ENCODE measurements around the gene CDK17. TPM values are rescaled to one million over a fixed set of nuclear protein-coding genes. Genes with fewer than 3 reads are reported as not detected.

CDK17 gene
- total and polyA plus RNA-seq, 2 of the 8 experiments (the other 6 are each of a cell fraction or from before 2014, with no cell fraction given): 5.8 to 20.0 TPM

GRCh38 chr12:96244826-96245225 lies 155.4 kb downstream of the CDK17 start:
- no peak overlapping the region for H2BK12ac ChIP-seq (ENCODE audit: low read depth, low read length)
- H3K56ac ChIP-seq (replicated peaks; ENCODE audit: insufficient read length, low read depth, low read length): no peak overlapping the region
- no peak overlapping the region for H3K27ac ChIP-seq (ENCODE audit: low read depth, low read length)
- no peak overlapping the region for H2AFZ ChIP-seq (ENCODE audit: low read length)
- H2BK120ac ChIP-seq (replicated peaks; ENCODE audit: low read depth, low read length): no peak overlapping the region
- FAIRE-seq (no peak), DNase-seq (ENCODE audit: low read depth in 1 of 2, low spot score in 2 of 2) (no peak)
- H2BK20ac ChIP-seq (ENCODE audit: low read length): no peak overlapping the region
- no peaks in the 10 kb centered on the region for H3K9me3 ChIP-seq (ENCODE audit: insufficient read depth in 2 of 2, low read depth in 1 of 2, low read length in 1 of 2)
- CTCF ChIA-PET (ENCODE audit: partially characterized antibody): interaction anchor here (0.8 to 0.9 kb wide), 2 partner anchors 9 to 16 kb away, joined by 3 read pairs; no protein-coding TSS in a partner anchor
- H3K4me2 ChIP-seq (ENCODE audit: insufficient read depth in 1 of 2, low read depth in 2 of 2, low read length in 2 of 2): no peak overlapping the region
- H4K5ac ChIP-seq (ENCODE audit: insufficient read length, low read depth, low read length): no peak overlapping the region
- no peak overlapping the region for H3K18ac ChIP-seq (ENCODE audit: extremely low read depth, low read length)
- 82% methylated on average over 13 of the region's 13 CpGs; no CpG with 5 or more reads in 1 of the 2 experiments for WGBS, 2 experiments (ENCODE audit: extremely low coverage in 1 of 2, insufficient coverage in 1 of 2, insufficient read length in 1 of 2, insufficient replicate concordance in 2 of 2, low coverage in 1 of 2, low lambda C conversion rate in 2 of 2, missing lambda C conversion rate in 1 of 2)
- no peak overlapping the region for H2BK5ac ChIP-seq (ENCODE audit: low read depth, low read length)
- POLR2A ChIA-PET (ENCODE audit: partially characterized antibody): no interaction called here
- H4K91ac ChIP-seq (replicated peaks; ENCODE audit: insufficient read length, low read length): no peak overlapping the region
- H3K23ac ChIP-seq (ENCODE audit: insufficient read length): no peak overlapping the region
- no peaks in the 10 kb centered on the region for H3K27me3 ChIP-seq (replicated peaks in 1 of 4; ENCODE audit: control insufficient read depth in 3 of 4, extremely low read depth in 1 of 4, insufficient read depth in 3 of 4, low read length in 3 of 4)
- no peaks in the 10 kb centered on the region for H3K79me2 ChIP-seq (ENCODE audit: control insufficient read depth in 1 of 2, insufficient read depth in 2 of 2, low read length in 2 of 2)
- 0 out of 2 replicates have a peak, but pooled peaks cover 2% of the 10 kb centered on the region for H3K23me2 ChIP-seq (ENCODE audit: low read depth, low read length)
- no peak overlapping the region for H3K14ac ChIP-seq (ENCODE audit: insufficient read length)
- H2AK5ac ChIP-seq (ENCODE audit: low read depth, low read length): no peak overlapping the region
- H2BK15ac ChIP-seq (ENCODE audit: low read length): no peak overlapping the region
- peaks cover 0 to 3% (median 0%) of the 10 kb centered on the region in 4 experiments; a peak in 2 of 7 replicates for H3K4me1 ChIP-seq (replicated peaks in 1 of 4; ENCODE audit: control insufficient read depth in 3 of 4, insufficient read depth in 4 of 4, low read length in 3 of 4)
- H3K4me3 ChIP-seq (ENCODE audit: extremely low read depth in 1 of 4, insufficient read depth in 2 of 4, low read depth in 3 of 4, low read length in 4 of 4): no peak overlapping the region
- no peak overlapping the region for H4K8ac ChIP-seq (ENCODE audit: extremely low read depth, insufficient read depth, low read length)
- H3K4ac ChIP-seq (replicated peaks; ENCODE audit: insufficient read length, low read depth, low read length): no peak overlapping the region
- H3K36me3 ChIP-seq (ENCODE audit: control insufficient read depth in 2 of 4, insufficient read depth in 4 of 4, low read length in 3 of 4): peaks cover 0 to 3% (median 0%) of the 10 kb centered on the region in 4 experiments; a peak in 2 of 8 replicates
- H3K9ac ChIP-seq (replicated peaks in 1 of 4; ENCODE audit: extremely low read depth in 1 of 4, low read depth in 3 of 4, low read length in 3 of 4): no peak overlapping the region
- peaks cover 0 to 2% of the 10 kb centered on the region in 2 experiments for H4K20me1 ChIP-seq (replicated peaks in 1 of 2; ENCODE audit: control insufficient read depth in 1 of 2, insufficient read depth in 2 of 2, low read length in 2 of 2)
- H3K79me1 ChIP-seq (ENCODE audit: low read depth, low read length): no peaks in the 10 kb centered on the region
- TF ChIP-seq E2F6 (IDR thresholded peaks at IDR 0.05) (no peak), SAP30 (IDR thresholded peaks at IDR 0.05; ENCODE audit: insufficient read depth, insufficient replicate concordance, low read length) (no peak), TBP (IDR thresholded peaks at IDR 0.05; ENCODE audit: low read depth, low read length) (no peak), BCL11A (IDR thresholded peaks at IDR 0.05; ENCODE audit: low read depth in 2 of 2, low read length in 2 of 2) (no peak), SIN3A (conservative IDR thresholded peaks at IDR 0.05 in 1 of 2, IDR thresholded peaks at IDR 0.05 in 1 of 2; ENCODE audit: low read depth in 1 of 2, low read length in 2 of 2) (no peak), MAX (IDR thresholded peaks at IDR 0.05) (no peak), POLR2A (IDR thresholded peaks at IDR 0.05; ENCODE audit: control extremely low read depth in 1 of 2, low read depth in 2 of 2, low read length in 2 of 2) (no peak), SP1 (IDR thresholded peaks at IDR 0.05; ENCODE audit: low read depth, low read length) (no peak), SIRT6 (IDR thresholded peaks at IDR 0.05; ENCODE audit: low read length) (no peak), EZH2 (IDR thresholded peaks at IDR 0.05; ENCODE audit: low read depth, low read length, severe bottlenecking) (no peak), CREB1 (IDR thresholded peaks at IDR 0.05) (no peak), POU5F1 (IDR thresholded peaks at IDR 0.05; ENCODE audit: low read depth, low read length) (no peak), CHD1 (IDR thresholded peaks at IDR 0.05; ENCODE audit: low read depth, low read length) (no peak)
